Activated effector memory CD4-positive, alpha-beta T cell treated with Interleukin-2 at 50 U/mL for 16 hours (primary cell): ENCODE measurements around the gene CES3.
"Not testable (repeated sequence)": the region's sequence is repeated elsewhere in the genome, so short reads cannot be mapped to it uniquely, and the experiment has no call there.

Experiments
- DNase-seq: peaks from one replicate; pipeline ENCODE4 v3.0.0-alpha.2; 2020

Gene CES3

DNA sequence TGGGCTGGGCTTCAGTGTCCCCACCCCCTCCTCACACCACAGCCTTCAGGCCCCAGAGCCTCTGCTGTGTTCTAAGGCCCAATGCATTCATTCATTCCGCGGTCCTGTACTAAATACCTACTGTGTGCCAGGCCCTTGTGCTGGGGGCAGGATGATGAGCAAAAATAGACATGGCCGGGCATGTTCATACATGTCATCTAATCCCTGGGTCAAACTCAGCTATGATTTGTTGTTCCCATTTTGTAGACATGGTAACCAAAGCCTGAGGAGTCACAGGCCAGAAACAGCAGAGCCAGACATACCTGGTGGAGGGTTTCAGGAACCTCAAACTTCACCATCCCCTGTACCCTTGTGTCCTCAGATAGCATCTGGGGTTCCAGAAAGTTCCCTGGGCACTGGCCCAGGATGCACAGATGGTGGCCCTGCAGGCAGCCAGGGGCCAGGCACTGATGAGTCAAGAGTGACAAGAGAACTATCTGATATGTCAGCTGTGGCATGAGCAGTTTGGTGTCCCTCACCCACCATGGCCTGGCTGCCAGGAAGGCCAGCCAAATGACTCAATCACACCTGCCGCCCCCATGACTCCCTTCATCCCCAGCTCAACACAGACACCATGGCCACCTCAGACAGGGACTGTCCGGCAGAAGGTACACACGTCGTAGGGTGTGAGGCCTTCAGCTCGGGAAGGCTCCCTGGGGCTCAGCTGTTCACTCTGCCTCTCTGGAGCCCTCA lies 33.0 kb upstream of the CES3 start:
- DNase-seq = no peak

GRCh38 chr16:66928702-66929388 lies 32.2 kb upstream of the CES3 start:
- DNase-seq = no peak

- DNase-seq = no peak
These were observed 30.9 kb upstream of the CES3 start for GRCh38 chr16:66930189-66930588.

DNA sequence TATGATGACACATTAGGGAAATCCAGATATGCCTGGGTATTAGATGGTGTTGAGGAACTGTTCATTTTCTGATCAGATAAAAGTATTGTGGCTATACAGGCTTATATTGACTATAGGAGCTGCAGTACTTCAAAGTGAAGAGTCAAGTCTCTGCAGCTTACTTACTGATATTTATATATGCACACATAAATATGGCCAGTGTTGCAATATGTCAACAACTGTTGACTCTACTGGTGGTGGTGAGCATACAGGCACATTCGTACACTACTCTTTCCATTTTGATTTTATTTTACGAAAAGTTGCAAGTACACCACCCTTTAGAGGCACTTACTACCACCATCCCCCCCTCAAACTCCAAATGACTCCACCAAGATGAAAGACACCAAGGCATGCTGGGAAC lies 29.4 kb upstream of the CES3 start:
- no peak for DNase-seq

GRCh38 chr16:66932076-66932475 lies 29.0 kb upstream of the CES3 start:
- no peak for DNase-seq

- no peak for DNase-seq
These were observed 27.3 kb upstream of the CES3 start for GRCh38 chr16:66933776-66934137.

DNA sequence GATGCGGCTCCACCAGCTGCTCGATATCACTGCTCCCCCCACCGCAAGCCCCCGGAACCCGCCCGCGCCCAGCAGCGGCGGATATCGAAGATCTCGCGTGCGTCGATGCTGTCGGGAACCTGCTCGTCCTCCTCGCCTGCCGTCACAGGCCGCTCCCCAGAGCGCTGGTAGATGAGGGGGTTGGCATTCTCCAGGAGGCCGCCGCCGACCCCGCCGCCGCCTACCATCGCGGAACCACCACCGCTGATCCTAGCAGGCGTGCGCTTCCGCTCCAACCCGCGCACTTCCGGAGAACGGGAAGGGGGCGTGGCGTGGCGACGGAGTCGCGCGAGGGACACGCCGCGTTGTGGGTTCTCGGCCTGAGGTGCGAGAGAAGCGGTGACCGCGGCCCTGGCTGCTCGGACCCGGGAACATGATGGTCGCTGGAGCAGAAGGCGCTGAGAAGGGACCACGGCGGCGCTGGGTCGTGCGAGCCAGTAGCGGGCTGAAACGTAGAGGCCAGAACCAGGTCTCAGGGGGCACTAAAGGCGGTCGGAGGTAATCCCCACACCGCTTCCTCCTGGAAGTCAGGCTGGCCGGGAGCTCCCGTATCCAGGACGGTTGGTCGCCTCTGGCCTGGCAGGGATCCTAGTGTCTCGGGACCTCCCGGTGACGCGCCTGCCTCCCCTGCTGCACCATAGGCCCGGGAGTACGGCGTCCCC lies 26.8 kb upstream of the CES3 start, which contains the start of gene CIAO2B:
Gene CIAO2B (minus strand): TSS at position 265 of the 701 bp plus-strand sequence. CDS start 38 bp downstream, at position 227.
- peak; percentile 83 for DNase-seq

DNA sequence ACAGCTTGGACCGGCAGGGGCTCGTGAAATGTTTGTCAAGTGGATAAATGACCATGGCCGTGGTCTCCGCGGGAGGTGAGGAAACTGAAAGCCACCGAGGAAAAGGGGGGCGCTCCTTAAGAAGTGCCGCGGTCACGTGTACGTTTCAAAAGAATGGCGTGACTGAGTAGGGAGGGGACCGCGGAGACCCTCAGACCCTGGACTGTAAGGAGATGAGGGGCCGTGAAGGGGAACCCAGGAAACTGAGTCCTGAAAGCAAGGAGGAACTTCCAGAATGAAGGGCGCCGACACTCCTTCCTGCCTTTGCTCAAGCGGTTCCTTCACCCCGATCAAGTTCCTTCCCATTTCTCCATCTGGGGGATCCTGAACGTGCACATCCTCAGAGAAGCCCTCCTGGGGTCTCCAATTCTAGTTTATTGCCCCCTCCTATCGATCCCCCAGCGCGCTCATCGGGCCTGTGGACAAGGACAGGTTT lies 26.2 kb upstream of the CES3 start:
- not testable (repeated sequence) for DNase-seq

DNA sequence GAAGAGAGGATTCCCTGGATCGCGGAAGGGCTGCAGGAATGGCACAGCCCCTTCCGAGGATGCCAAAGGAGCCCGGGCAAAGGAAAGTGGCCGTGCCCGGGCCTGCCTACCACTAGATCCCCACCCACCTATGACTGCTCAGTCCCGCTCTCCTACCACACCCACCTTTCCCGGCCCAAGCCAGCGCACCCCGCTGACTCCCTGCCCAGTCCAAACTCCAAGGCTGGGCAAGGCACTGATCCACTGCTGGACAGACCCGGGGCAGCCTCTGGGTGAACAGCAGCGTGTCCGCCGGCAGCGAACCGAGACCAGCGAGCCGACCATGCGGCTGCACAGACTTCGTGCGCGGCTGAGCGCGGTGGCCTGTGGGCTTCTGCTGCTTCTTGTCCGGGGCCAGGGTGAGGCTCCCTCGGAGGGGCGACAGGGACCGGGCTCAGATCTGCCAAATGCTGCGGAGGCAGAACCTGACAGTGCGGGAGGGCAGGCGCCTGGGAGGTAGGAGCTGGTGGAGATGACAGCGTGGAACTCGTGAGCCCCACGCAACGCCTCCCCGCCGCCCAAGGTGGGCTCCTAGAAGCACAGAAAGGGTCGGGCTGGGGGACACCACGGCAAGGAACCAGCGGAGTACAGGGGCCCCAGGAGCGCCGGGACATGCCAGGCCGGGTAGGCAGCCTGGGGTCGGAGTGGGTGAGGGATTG lies 25.6 kb upstream of the CES3 start, which contains the start of gene CES2:
Gene CES2 (plus strand): TSS at position 203 of the 698 bp plus-strand sequence. CDS start 120 bp downstream, at position 323.
- DNase-seq = no peak

DNA sequence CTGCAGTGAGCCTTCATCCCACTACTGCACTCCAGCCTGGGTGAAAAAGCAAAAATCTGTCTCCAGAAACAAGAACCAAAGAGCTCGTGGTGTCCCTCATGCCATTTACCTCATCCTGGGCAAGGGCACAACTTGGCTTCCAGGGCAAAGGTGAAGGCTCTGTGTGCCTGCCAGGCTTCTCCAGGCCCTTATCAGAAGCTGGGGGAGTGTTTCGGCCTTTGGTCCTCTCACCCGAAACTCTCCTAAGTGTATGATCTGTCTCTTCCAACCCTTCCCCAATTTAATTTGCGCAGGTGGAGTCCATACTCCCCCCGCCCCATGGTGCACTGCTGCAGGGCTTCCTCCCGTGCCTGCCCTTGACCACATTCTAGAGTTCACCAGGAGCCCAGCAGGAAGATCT lies 24.6 kb upstream of the CES3 start:
- DNase-seq = no peak

GRCh38 chr16:66936889-66937554 lies 24.0 kb upstream of the CES3 start:
- no peak for DNase-seq

DNA sequence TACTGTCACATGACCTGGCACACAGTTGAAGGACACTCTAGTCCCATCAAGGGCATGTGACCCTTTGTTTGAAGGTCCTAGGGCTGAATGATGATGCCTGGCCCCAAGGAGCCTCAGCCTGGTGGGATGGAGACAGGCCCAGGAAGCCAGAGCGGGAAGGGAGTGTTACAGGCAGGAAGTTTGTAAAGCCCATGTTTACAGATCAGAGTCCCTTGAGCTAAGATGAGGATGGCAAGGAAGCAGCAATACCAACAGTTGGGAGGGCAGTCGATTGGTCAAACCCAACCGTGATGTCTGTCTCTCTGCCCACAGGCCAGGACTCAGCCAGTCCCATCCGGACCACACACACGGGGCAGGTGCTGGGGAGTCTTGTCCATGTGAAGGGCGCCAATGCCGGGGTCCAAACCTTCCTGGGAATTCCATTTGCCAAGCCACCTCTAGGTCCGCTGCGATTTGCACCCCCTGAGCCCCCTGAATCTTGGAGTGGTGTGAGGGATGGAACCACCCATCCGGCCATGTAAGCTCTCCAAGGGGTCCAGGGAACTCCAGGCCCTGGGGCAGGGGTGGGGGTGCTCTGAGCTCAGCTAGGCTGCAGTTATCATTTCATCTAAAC lies 23.2 kb upstream of the CES3 start:
- no peak for DNase-seq

- DNase-seq = no peak
These were observed 21.7 kb upstream of the CES3 start for GRCh38 chr16:66939366-66939765.

DNA sequence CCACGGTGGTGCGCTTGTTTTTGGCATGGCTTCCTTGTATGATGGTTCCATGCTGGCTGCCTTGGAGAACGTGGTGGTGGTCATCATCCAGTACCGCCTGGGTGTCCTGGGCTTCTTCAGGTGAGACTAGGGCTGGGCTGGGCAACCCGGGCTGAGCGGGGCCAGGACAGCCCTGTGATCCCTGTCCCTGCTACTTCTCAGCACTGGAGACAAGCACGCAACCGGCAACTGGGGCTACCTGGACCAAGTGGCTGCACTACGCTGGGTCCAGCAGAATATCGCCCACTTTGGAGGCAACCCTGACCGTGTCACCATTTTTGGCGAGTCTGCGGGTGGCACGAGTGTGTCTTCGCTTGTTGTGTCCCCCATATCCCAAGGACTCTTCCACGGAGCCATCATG lies 20.8 kb upstream of the CES3 start:
- DNase-seq = no peak

DNA sequence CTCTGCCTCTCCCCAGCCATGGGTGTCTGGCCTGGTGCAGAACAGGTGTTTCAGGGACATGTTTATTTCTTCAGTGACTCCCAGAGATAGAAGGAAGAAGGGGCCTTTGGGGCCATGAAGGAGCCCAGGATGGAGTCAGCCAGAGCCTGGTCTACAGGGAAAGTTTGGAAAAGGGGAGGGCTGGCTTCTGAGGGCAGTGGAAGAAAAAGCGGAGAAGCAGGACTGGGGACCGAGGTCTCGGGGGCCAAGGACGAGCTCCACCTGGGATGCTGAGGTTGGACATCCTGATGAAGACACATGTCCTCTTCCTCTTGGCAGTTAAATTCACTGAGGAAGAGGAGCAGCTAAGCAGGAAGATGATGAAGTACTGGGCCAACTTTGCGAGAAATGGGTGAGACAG lies 18.1 kb upstream of the CES3 start:
- DNase-seq = no peak

DNA sequence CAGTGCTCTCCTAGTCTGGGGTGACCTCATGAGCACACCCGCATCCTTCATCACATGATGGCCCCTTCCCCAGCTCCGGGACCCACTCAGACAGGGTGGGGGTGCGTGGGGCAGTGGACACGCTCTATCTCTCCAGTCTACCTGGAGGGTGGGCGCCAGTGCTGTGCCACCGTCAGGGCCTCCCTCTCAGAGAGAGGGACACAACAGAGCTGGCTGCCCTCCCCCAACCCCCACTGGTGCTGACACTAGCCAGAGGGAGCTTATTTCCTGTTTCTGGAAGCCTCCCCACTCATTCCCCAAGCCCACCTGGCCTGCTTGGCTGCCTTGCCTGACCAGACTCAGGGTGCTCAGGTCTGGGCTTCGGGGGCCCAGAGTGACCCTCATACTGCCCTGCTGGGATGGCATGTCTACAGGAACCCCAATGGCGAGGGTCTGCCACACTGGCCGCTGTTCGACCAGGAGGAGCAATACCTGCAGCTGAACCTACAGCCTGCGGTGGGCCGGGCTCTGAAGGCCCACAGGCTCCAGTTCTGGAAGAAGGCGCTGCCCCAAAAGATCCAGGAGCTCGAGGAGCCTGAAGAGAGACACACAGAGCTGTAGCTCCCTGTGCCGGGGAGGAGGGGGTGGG lies 17.5 kb upstream of the CES3 start:
- no peak for DNase-seq

DNA sequence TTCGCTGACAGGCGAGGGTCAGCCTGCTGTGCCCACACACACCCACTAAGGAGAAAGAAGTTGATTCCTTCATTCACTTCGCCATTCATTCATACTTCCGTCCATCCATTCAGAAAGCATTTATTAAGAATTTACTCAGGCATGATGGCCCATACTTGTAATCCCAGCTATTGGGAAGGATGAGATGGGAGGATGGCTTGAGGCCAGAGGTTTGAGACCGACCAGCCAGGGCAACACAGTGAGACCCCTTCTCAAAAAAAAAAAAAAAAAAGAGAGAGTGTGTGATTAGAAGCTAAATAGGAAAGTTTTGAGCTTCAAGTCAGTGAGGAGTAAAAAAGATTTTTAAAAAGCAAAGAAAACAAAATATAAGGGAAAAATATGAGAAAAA lies 17.0 kb upstream of the CES3 start:
- DNase-seq = no peak

GRCh38 chr16:66944971-66945370 lies 16.1 kb upstream of the CES3 start:
- not testable (repeated sequence) for DNase-seq

- no peak for DNase-seq
These were observed 15.1 kb upstream of the CES3 start for GRCh38 chr16:66945939-66946338.

GRCh38 chr16:66946541-66946940 lies 14.5 kb upstream of the CES3 start:
- no peak for DNase-seq

GRCh38 chr16:66946974-66947301 lies 14.1 kb upstream of the CES3 start:
- no peak for DNase-seq
